ENCODE results near the gene AMPD3.

The AMPD3 gene

GRCh38 chr11:10542776-10543175 is 87.7 kb downstream of the AMPD3 start:
- DNase-seq = no peak

GRCh38 chr11:10543782-10544181 is 88.7 kb downstream of the AMPD3 start:
- no peak for DNase-seq

DNA sequence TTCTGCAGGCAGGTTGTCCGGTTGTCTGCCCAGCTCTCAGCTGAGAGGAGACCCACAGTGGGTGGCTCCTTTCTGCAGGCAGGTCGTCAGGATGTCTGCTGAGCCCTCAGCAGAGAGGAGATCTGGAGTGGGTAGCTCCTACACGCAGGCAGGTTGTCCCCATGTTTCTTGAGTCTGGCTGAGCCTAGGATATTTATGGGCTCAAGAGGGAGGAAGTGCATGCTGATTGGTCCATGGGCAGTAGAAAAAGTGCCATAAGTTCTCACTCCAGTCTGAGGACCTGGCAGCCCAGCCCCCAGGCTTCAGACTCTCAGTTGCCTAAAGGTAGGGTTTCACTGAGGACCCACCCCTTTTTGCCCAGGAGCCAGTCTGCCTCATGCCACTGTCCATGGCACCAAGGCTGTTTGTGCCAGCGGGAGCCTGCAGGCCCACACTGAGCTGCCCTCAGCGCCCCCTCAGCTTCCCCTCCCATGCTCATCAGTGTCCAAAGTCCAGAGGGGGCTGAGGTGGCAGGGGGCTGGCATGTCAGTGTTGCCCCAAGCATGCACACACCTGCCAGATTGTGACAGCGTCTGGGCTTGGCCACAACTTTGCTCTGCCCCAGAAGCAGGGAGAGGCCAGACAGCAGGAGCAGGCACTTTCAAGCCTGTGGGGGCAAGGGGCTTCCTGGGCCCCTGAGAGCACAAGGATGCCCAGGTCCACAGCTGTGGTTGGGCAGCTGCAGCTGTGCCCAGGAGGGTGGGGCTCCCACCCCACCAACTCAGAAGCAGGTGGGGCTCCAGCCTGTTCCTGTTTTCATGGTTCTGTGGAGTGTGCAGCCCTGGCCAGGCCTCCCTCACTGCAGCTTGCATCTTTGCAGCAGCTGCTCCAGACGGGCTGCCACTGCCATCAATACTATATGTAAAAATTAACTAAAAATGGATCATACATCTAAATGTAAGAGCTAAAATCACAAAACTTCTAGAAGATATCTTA is 89.7 kb downstream of the AMPD3 start:
- DNase-seq = no peak

DNA sequence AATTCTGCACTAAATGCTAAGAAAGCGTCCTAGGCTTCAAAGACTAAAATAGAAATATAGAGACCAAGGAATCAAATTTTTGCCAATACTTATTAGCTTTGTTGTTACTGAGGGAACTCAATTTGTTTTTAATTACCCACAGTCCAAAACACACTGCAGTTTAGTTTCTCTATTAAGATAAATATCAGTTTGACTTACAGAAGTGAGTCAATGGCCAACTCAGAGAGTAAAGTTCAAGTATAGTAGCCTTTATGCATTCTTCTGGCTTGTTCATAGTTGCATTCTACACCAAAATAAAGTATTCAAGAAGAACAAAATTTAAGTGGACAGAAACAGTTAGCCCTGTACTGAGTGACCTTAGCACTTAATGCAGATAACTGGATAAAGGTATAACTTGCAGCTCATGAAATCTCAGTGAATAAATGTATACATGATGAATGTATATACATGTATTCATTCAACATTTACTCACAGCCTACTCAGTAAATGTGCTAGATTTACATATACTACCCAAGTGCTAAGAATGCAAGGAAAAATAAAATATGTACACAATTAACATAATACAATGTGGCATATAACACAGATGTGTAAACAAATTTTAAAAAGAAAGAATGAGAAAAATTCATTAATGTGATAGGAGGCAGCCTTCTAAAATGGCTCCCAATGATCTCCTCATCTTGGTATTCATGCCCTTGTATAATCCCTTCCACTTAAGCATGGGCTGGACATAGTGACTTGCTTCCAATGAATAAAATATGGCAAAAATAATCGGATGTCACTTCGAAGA is 95.6 kb downstream of the AMPD3 start:
- DNase-seq = no peak

DNA sequence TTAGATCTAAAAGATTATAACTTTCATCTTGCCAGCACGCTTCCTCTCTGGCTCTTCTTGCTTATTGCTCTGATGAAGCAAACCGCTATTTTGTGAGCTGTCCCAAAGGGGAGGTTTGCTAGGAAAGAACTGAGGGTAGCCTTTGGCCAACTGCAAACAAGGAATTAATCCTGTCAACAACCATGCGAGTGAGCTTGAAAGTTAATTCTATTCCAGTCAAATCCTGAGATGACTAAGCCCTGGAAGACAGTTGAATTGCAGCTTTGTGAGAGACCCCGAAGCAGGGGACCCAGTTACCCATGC is 96.2 kb downstream of the AMPD3 start:
- no peak for DNase-seq

- no peak for DNase-seq
These were observed 96.8 kb downstream of the AMPD3 start for GRCh38 chr11:10551845-10552352.

DNA sequence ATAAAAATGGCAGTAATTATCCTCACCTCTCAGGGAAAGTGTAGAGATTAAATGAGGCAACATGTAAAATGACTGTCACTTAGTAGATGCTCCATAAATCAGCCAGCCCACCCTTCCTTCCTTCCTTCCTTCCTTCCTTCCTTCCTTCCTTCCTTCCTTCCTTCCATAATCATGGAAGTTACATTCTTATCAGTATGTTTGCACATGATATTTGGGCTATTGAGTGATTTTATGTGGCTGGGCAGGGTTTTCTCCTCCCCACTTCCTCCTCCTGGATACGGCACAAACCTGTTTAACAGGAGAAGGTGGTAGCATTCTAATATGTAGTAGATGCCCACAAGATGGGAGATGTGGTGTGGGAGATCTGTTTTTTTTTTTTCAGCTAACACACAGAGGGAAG is 101.5 kb downstream of the AMPD3 start:
- DNase-seq = no peak

Measured in activated CD4-positive, alpha-beta T cell treated with anti-CD3 and anti-CD28 coated beads, Interleukin-2, amount 50 U/mL, for 1 hour (primary cell).